ENCODE data around the gene RNASE9. TPM values are rescaled to one million over a fixed set of nuclear protein-coding genes. Genes with fewer than 3 reads are reported as not detected.

The RNASE9 gene
- total and polyA plus RNA-seq, 9 of the 15 experiments (the other 6 are each of a cell fraction or from before 2014, with no cell fraction given): not detected

DNA sequence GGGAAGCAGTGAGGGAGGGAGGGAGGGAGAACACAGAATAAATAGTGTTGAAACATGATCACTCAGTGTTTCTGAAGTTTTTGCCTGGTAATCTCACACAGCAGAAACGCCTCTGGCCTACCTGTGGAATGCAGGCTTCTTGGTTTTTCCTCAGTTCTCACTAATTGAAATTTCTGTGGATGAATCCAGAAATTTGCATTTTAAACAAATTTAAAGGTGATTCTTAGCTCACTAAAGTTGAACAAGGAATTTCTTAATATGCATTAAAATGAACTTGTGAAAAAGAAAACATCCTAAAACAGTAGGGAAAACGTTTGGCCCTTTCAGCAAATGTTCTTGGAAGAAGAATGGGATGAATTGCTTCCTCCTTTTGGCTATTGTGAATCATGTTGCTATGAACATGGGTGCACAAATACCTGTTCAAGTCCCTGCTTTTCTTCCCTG, 1.4 kb downstream of the RNASE9 start:
- Histone ChIP-seq H3K4me1 (replicated peaks in 1 of 2; ENCODE audit: control insufficient read depth in 2 of 2, insufficient read depth in 2 of 2, low read length in 2 of 2) (peaks cover 0 to 24% of the 10 kb centered on the region in 2 experiments; a peak in 3 of 5 replicates), H3K9me3 (replicated peaks; ENCODE audit: control insufficient read depth, insufficient read depth, low read depth, low read length) (no peaks in the 10 kb centered on the region), H3K4me3 (no peak overlapping the region), H3K79me2 (ENCODE audit: control insufficient read depth, insufficient read depth, low read length) (no peaks in the 10 kb centered on the region), H3K4me2 (ENCODE audit: insufficient read depth, low read length) (no peak overlapping the region), H2AFZ (ENCODE audit: low read depth, low read length) (peak overlapping the region; percentile 57), H3K27ac (ENCODE audit: extremely low read depth, low read depth, low read length) (no peak overlapping the region), H4K20me1 (replicated peaks; ENCODE audit: control insufficient read depth, insufficient read depth, low read length) (no peaks in the 10 kb centered on the region), H3K36me3 (ENCODE audit: control insufficient read depth, insufficient read depth, low read length) (no peaks in the 10 kb centered on the region), H3K9me1 (ENCODE audit: control insufficient read depth, insufficient read depth, low read length) (no peaks in the 10 kb centered on the region), H3K9ac (ENCODE audit: insufficient read depth in 1 of 2, low read depth in 2 of 2, low read length in 2 of 2) (no peak overlapping the region), H3K27me3 (ENCODE audit: control insufficient read depth in 2 of 2, insufficient read depth in 2 of 2, low read length in 2 of 2) (no peaks in the 10 kb centered on the region)
- CTCF ChIA-PET (ENCODE audit: low intra/inter-chr PET ratio): no interaction called here
- peak; percentile 62; the same call in 2 of the 3 replicates for ATAC-seq
- DNase-seq (ENCODE audit: extremely low read depth in 1 of 4, low spot score in 3 of 4): peak in 1 of 4 experiments; percentile 23
- no TSS peak for BruUV-seq (replicated peaks)
- intact Hi-C loops (cut with micrococcal nuclease): no loop called here
- in situ Hi-C loops (cut with MboI): no loop called here
- FAIRE-seq: peak; percentile 35
- no peak for TF ChIP-seq BDP1 (IDR thresholded peaks at IDR 0.05; ENCODE audit: insufficient read depth, insufficient read length)
- TF ChIP-seq, protein P1, sequence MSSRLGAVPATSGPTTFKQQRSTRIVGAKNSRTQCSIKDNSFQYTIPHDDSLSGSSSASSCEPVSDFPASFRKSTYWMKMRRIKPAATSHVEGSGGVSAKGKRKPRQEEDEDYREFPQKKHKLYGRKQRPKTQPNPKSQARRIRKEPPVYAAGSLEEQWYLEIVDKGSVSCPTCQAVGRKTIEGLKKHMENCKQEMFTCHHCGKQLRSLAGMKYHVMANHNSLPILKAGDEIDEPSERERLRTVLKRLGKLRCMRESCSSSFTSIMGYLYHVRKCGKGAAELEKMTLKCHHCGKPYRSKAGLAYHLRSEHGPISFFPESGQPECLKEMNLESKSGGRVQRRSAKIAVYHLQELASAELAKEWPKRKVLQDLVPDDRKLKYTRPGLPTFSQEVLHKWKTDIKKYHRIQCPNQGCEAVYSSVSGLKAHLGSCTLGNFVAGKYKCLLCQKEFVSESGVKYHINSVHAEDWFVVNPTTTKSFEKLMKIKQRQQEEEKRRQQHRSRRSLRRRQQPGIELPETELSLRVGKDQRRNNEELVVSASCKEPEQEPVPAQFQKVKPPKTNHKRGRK (tag; IDR thresholded peaks at IDR 0.05): no peak
- TF ChIP-seq ZNF133 (CRISPR knock-in tag; IDR thresholded peaks at IDR 0.05): no peak
- TF ChIP-seq ZFP1 (CRISPR knock-in tag; IDR thresholded peaks at IDR 0.05): no peak
- TF ChIP-seq ZNF778 (CRISPR knock-in tag; IDR thresholded peaks at IDR 0.05): no peak
- no peak for TF ChIP-seq KLF13 (tag; IDR thresholded peaks at IDR 0.05; ENCODE audit: borderline replicate concordance, low read depth)
- TF ChIP-seq, protein P2, sequence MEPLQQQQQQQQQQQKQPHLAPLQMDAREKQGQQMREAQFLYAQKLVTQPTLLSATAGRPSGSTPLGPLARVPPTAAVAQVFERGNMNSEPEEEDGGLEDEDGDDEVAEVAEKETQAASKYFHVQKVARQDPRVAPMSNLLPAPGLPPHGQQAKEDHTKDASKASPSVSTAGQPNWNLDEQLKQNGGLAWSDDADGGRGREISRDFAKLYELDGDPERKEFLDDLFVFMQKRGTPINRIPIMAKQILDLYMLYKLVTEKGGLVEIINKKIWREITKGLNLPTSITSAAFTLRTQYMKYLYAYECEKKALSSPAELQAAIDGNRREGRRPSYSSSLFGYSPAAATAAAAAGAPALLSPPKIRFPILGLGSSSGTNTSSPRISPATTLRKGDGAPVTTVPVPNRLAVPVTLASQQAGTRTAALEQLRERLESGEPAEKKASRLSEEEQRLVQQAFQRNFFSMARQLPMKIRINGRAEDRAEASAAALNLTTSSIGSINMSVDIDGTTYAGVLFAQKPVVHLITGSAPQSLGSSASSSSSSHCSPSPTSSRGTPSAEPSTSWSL (CRISPR knock-in tag; IDR thresholded peaks at IDR 0.05; ENCODE audit: borderline replicate concordance): no peak
- TF ChIP-seq BMI1 (IDR thresholded peaks at IDR 0.05; ENCODE audit: low read length): no peak
- TF ChIP-seq ILK (tag; IDR thresholded peaks at IDR 0.05; ENCODE audit: borderline replicate concordance, low read depth): no peak
- no peak for TF ChIP-seq FOXK1 (CRISPR knock-in tag; IDR thresholded peaks at IDR 0.05; ENCODE audit: borderline replicate concordance)
- no peak for TF ChIP-seq HDAC2 (IDR thresholded peaks at IDR 0.05)
- no peak for TF ChIP-seq ZNF212 (CRISPR knock-in tag; IDR thresholded peaks at IDR 0.05)
- TF ChIP-seq ASH1L (IDR thresholded peaks at IDR 0.05; ENCODE audit: borderline replicate concordance, low read depth, partially characterized antibody): no peak
- no peak for TF ChIP-seq CBX5 (IDR thresholded peaks at IDR 0.05; ENCODE audit: borderline replicate concordance, low read depth)
- TF ChIP-seq MEIS2 (IDR thresholded peaks at IDR 0.05; ENCODE audit: partially characterized antibody): no peak
- WGBS (ENCODE audit: insufficient coverage, low coverage, missing lambda C conversion rate): 6% methylated on average over 2 of the region's 2 CpGs
- POLR2A ChIA-PET: no interaction called here
